GM23248 (cell line): Measurements from ENCODE around the gene MAP3K13.

Experiments used
- EZH2 ChIP-seq: fragments of 200-600 bp; sonication (generic); IDR thresholded peaks from 2 replicates; pipeline ENCODE4 v1.6.1; 2018; ENCODE audit warnings: antibody characterized with exemption, mild to moderate bottlenecking; ENCODE audit not compliant: insufficient read depth, poor library complexity, severe bottlenecking
- EZH2phosphoT487 ChIP-seq: fragments of 200-600 bp; sonication (generic); IDR thresholded peaks from 2 replicates; pipeline ENCODE4 v1.6.1; 2018; ENCODE audit warnings: antibody characterized with exemption, moderate library complexity, mild to moderate bottlenecking, low read depth; ENCODE audit not compliant: insufficient read depth

DNA sequence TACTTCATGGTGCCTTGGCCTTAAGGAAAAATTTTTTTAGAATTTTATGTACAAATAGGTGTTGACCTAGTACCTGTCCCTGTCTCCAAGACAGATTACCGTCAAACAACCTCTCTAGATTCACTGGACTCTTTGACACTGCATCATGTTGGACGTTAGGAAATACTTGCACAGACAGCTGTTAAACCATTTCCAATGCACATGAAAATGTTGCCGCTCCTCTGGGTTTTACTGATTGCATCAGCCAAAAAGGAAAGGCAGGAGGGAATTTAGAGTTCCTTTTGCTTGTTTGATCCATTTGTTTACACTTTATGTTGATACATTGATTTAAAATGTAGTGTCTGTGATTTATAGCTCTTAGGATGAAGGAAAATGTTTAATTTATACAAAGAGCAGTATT lies 121.4 kb downstream of the MAP3K13 start:
- TF ChIP-seq EZH2, result no peak
- TF ChIP-seq EZH2phosphoT487, result no peak
